ENCODE results near the gene NR0B2.

GRCh38 chr1:26959722-26960624, 46.2 kb upstream of the NR0B2 start, which contains the start of gene KDF1:
- TF ChIP-seq CTCF (conservative IDR thresholded peaks at IDR 0.05): no peak; the same call in 1 of the 2 replicates
- no peak for TF ChIP-seq EZH2 (IDR thresholded peaks at IDR 0.05; ENCODE audit: low read depth)

Data from PC-9 (cell line).